Ascending aorta (tissue), 2 donors: ENCODE data around the gene CDK1. TPM values are rescaled to one million over a fixed set of nuclear protein-coding genes. Genes with fewer than 3 reads are reported as not detected.

Source experiments
- DNase-seq, 2 donors: peaks; one replicate each; pipeline ENCODE4 v3.0.0-alpha.2; 2019; ENCODE audit warnings: low spot score in 2 of 2
- H3K27ac ChIP-seq, 2 donors: fragments of 200-600 bp; sonication (generic); one replicate each; pipeline ENCODE4 v1.5.1; 2016 to 2017; ENCODE audit warnings: mild to moderate bottlenecking in 1 of 2
- H3K27me3 ChIP-seq: fragments of 200-600 bp; sonication (generic); one replicate; pipeline ENCODE4 v1.5.1; 2017
- H3K36me3 ChIP-seq, 2 donors: fragments of 200-600 bp; sonication (generic); one replicate each; pipeline ENCODE4 v1.5.1; 2016
- H3K4me1 ChIP-seq, 2 donors: fragments of 200-600 bp; sonication (generic); one replicate each; pipeline ENCODE4 v1.5.1; 2016 to 2017; ENCODE audit warnings: mild to moderate bottlenecking in 1 of 2
- H3K4me3 ChIP-seq, 2 donors: fragments of 200-600 bp; sonication (generic); one replicate each; pipeline ENCODE4 v1.5.1; 2016 to 2017; ENCODE audit warnings: mild to moderate bottlenecking in 1 of 2
- H3K9me3 ChIP-seq, 2 donors: fragments of 200-600 bp; sonication (generic); one replicate each; pipeline ENCODE4 v1.5.1; 2016
- intact Hi-C: fragments of 100-400 bp; cut with DNase I; formaldehyde crosslinking; loops from one replicate; pipeline ENCODE4 v1.15.1; 2023
- total RNA-seq: library from RNA; depleted of rRNA; stranded (reverse); fragments of >200 nt; gene quantifications from one replicate; pipeline ENCODE4 v1.1.0, GENCODE V29; 2016
- TF ChIP-seq, protein P1 (sequence below), 3 experiments: fragments of 200-600 bp in 2 of 3; fragments of 450-650 bp in 1 of 3; sonication (generic) in 2 of 3; IDR thresholded peaks; one replicate each; pipeline ENCODE4 v1.5.1; 2016 to 2019; ENCODE audit warnings: antibody characterized with exemption in 3 of 3, mild to moderate bottlenecking in 1 of 3, moderate library complexity in 1 of 3

The CDK1 gene
- not detected for total RNA-seq

DNA sequence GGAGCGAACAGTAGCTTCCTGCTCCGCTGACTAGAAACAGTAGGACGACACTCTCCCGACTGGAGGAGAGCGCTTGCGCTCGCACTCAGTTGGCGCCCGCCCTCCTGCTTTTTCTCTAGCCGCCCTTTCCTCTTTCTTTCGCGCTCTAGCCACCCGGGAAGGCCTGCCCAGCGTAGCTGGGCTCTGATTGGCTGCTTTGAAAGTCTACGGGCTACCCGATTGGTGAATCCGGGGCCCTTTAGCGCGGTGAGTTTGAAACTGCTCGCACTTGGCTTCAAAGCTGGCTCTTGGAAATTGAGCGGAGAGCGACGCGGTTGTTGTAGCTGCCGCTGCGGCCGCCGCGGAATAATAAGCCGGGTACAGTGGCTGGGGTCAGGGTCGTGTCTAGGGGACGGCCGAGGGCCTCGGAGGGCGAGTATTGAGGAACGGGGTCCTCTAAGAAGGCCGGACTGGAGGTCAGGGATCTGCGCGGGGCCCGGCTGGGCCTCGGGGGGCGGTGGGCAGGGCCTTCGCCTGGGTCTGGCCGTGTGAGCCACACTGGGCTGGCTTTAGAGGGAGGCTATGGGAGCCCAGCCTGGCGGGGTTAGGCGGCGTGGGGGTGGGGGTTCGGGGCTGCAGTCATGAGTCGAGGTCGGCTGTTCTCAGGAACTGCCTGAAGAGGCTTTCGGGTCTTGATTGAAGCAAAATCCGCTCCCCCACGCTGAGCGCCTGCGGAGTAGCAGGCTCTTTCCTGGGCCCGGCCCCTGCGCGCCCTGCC lies at the start of gene CDK1:
CDK1 (plus strand) TSS at position 265 of the 757 bp plus-strand sequence. CDS start 1,688 bp downstream, outside the sequence.
- TF ChIP-seq, protein P1, sequence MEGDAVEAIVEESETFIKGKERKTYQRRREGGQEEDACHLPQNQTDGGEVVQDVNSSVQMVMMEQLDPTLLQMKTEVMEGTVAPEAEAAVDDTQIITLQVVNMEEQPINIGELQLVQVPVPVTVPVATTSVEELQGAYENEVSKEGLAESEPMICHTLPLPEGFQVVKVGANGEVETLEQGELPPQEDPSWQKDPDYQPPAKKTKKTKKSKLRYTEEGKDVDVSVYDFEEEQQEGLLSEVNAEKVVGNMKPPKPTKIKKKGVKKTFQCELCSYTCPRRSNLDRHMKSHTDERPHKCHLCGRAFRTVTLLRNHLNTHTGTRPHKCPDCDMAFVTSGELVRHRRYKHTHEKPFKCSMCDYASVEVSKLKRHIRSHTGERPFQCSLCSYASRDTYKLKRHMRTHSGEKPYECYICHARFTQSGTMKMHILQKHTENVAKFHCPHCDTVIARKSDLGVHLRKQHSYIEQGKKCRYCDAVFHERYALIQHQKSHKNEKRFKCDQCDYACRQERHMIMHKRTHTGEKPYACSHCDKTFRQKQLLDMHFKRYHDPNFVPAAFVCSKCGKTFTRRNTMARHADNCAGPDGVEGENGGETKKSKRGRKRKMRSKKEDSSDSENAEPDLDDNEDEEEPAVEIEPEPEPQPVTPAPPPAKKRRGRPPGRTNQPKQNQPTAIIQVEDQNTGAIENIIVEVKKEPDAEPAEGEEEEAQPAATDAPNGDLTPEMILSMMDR (IDR thresholded peaks at IDR 0.05) = no peak
- Histone ChIP-seq H3K36me3 (no peaks in the 10 kb centered on the region), H3K4me1 (peaks cover 0 to 8% of the 10 kb centered on the region in 2 donors), H3K27ac (no peak within 1 kb of the TSS), H3K4me3 (peak within 1 kb of the TSS; percentile 61 to 73), H3K9me3 (no peaks in the 10 kb centered on the region), H3K27me3 (no peaks in the 10 kb centered on the region)
- intact Hi-C loops = loop anchor here (10.0 kb wide), 1 partner anchor 334 kb away; no protein-coding TSS in a partner anchor
- DNase-seq = peak; percentile 85 to 97

DNA sequence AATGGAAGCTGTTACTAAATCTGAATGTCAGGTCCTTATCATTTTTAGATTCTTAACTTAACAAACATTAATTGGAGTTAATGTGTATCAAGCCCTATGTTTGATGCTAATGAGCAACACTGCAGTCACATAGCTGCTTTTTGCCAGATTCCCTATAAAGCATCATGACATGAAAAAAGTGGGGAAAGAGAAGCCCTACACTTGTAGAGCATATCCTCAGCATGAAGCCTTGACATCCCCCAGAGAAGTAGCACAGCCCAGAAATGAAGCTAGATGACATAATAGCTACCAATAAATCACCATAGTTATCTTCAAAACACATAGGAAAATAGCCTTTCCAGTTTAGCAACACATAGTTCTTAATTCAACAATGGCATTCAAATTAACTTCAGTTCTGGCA lies 49.2 kb upstream of the CDK1 start:
- H3K27me3 ChIP-seq = peaks cover 6% of the 10 kb centered on the region
- H3K36me3 ChIP-seq = no peaks in the 10 kb centered on the region
- H3K4me3 ChIP-seq = no peak overlapping the region
- intact Hi-C loops = no loop called here
- H3K4me1 ChIP-seq = peaks cover 2 to 5% of the 10 kb centered on the region in 2 donors
- H3K9me3 ChIP-seq = no peaks in the 10 kb centered on the region
- TF ChIP-seq, protein P1 (IDR thresholded peaks at IDR 0.05) = no peak
- no peak for DNase-seq
- H3K27ac ChIP-seq = no peak overlapping the region

DNA sequence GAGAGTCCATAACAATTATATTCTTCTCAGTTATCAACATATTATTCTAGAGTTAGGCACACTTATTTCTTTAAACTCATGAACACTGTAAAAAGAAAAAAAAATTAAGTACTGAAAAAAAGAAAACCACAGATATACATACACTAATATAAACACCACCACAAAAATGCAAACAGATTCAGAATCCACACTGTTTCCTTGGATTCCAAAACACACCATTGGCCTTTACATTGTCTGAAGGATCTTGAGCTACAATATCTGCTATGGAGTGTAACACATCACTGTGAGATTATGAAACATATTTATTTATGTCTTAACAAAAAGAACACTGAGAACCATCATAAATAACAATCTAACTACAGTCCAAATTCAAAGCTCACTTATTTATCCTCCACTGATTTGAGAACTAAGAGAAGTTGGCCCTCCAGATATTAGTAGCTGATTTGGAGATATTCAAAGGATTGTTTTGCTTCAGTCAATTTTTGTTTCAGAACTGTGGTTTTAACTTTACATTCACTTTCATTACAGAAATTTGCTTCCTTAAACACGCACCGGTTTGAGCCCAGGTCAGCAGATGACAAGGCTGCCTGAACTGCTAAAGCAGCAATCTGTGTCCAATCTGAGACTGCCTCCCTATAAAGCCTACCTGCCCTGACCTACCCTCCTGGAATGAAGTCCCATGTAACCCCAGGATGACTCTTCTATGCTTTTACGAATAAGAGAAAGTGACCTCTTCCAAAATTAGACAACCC lies 47.0 kb upstream of the CDK1 start:
- no peaks in the 10 kb centered on the region for H3K36me3 ChIP-seq
- DNase-seq = no peak
- TF ChIP-seq, protein P1 (IDR thresholded peaks at IDR 0.05) = no peak
- intact Hi-C loops = no loop called here
- peaks cover 6% of the 10 kb centered on the region for H3K27me3 ChIP-seq
- no peak overlapping the region for H3K4me3 ChIP-seq
- H3K4me1 ChIP-seq = peaks cover 2 to 5% of the 10 kb centered on the region in 2 donors
- H3K9me3 ChIP-seq = no peaks in the 10 kb centered on the region
- no peak overlapping the region for H3K27ac ChIP-seq

DNA sequence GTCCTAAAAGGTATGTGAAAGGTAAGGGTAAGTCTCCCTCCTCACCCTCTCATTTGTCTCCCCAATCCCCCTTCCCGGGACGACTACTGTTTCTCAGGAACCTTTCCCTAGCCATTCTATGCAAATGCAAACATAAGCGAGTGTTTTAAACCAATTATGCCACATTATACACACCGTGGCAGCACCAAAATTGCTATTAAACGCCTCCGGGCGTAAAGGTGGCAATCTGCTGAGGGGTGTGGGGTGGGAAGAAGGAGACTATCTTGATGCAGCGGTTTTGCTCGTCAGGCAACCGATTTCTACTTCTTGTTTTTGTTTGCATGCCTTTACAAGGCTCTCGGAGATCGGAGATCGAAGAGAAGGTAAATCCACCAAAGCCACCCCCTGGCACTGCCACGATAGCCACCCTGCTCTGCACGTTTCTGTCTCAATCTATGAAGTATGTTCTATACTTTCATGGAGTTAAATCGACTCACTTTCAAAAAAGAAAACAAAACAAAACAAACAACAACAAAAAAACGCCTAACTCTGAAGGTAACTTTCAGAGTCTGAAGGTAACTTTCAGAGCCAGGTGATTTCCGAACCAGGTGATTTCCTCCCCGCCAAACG lies 46.0 kb upstream of the CDK1 start:
- intact Hi-C loops = no loop called here
- peaks cover 2 to 5% of the 10 kb centered on the region in 2 donors for H3K4me1 ChIP-seq
- H3K27me3 ChIP-seq = peaks cover 6% of the 10 kb centered on the region
- peak overlapping the region; percentile 57 to 84 for H3K4me3 ChIP-seq
- H3K9me3 ChIP-seq = no peaks in the 10 kb centered on the region
- no peak overlapping the region for H3K27ac ChIP-seq
- no peak for DNase-seq
- TF ChIP-seq, protein P1 (IDR thresholded peaks at IDR 0.05) = no peak
- no peaks in the 10 kb centered on the region for H3K36me3 ChIP-seq

DNA sequence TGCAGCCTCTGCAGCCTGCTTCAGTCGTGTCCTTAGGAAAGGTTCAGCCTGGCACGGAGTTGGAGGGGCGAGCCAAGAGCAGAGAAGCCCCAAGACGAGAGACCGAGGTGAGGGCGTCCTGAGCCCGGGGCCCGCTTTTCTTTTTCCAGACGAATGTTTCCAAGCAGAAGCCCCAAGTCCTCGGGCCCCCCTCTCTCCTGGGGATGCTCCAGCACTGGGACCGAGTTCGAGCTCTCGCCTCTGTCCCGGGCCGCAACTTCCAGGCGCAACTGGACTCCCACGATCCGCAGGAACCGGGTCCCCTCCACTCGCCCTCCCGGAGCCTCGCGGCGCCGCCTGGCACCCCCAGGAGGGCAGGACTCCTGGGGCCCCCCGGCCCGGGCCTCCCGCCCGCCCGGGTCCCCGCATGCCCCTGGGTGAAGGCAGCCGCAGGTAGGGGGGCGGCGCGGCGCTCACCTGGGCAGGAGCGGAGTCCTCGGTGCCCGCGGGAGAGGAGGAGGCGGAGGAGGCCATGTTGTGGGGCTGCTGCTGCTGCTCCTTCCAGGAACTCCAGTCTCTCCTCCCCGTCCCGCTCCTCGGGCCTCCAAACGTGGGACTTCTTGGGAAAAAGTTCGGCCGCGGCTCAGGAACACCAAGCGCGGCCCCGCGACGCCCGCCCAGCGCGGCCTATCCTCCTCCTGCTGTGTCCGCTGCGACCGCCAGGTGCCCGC lies 45.3 kb upstream of the CDK1 start:
- H3K27me3 ChIP-seq = peaks cover 6% of the 10 kb centered on the region
- peak overlapping the region; percentile 57 to 84 for H3K4me3 ChIP-seq
- peak overlapping the region in 1 of 2 donors; percentile 52 for H3K27ac ChIP-seq
- H3K4me1 ChIP-seq = peaks cover 2 to 5% of the 10 kb centered on the region in 2 donors
- TF ChIP-seq, protein P1 (IDR thresholded peaks at IDR 0.05) = peak in 2 of 3 experiments; percentile 20 to 23
- H3K36me3 ChIP-seq = no peaks in the 10 kb centered on the region
- DNase-seq = peak in 1 of 2 donors; percentile 63
- no peaks in the 10 kb centered on the region for H3K9me3 ChIP-seq
- intact Hi-C loops = no loop called here
